Mammary epithelial cell (primary cell): Measurements from ENCODE around the gene TFAP2D.

Experiments
- CTCF ChIP-seq, 2 donors: IDR thresholded peaks in 1 of 2; conservative IDR thresholded peaks in 1 of 2; 2 replicates each; pipeline ENCODE4 v1.5.1; 2011 to 2012; ENCODE audit warnings: inconsistent platforms in 2 of 2, low read length in 2 of 2, mild to moderate bottlenecking in 2 of 2, control low read depth in 1 of 2, low read depth in 1 of 2; ENCODE audit not compliant: insufficient read depth in 1 of 2; ENCODE audit errors: extremely low read depth in 1 of 2
- EZH2 ChIP-seq: IDR thresholded peaks from 2 replicates; pipeline ENCODE4 v1.6.1; 2012; ENCODE audit warnings: low read length, inconsistent platforms, borderline replicate concordance

GRCh38 chr6:50792771-50793170 lies 79.4 kb downstream of the TFAP2D start:
- TF ChIP-seq CTCF (conservative IDR thresholded peaks at IDR 0.05 in 1 of 2, IDR thresholded peaks at IDR 0.05 in 1 of 2; ENCODE audit: extremely low read depth in 1 of 2, insufficient read depth in 1 of 2, low read depth in 1 of 2, low read length in 2 of 2) (no peak), EZH2 (no peak)
